HFFc6 (cell line): ENCODE measurements around the gene KIAA2012. TPM values are rescaled to one million over a fixed set of nuclear protein-coding genes. Genes with fewer than 3 reads are reported as not detected.
"Not testable (repeated sequence)": the region's sequence is repeated elsewhere in the genome, so short reads cannot be mapped to it uniquely, and the experiment has no call there.

ENCODE experiments used
- DNase-seq: peaks from one replicate; pipeline ENCODE4 v3.0.0-alpha.2; 2018
- H3K27ac Mint-ChIP-seq: 2 replicates; pipeline ENCODE4 v1.8.0; 2020; ENCODE audit warnings: mild to moderate bottlenecking, mixed read lengths
- H3K27me3 Mint-ChIP-seq: 2 replicates; pipeline ENCODE4 v1.8.0; 2021; ENCODE audit warnings: mild to moderate bottlenecking, moderate library complexity, mixed read lengths; ENCODE audit not compliant: insufficient read depth
- H3K36me3 Mint-ChIP-seq: 2 replicates; pipeline ENCODE4 v1.8.0; 2021; ENCODE audit warnings: low read depth, mixed read lengths
- H3K4me1 Mint-ChIP-seq: 2 replicates; pipeline ENCODE4 v1.8.0; 2020; ENCODE audit warnings: low read depth, mixed read lengths
- H3K4me3 Mint-ChIP-seq: 2 replicates; pipeline ENCODE4 v1.8.0; 2020; ENCODE audit warnings: mild to moderate bottlenecking, moderate library complexity, mixed read lengths
- H3K9me3 Mint-ChIP-seq: 2 replicates; pipeline ENCODE4 v1.8.0; 2020; ENCODE audit warnings: mild to moderate bottlenecking, mixed read lengths
- CTCF ChIP-seq: fragments of 200-600 bp; sonication (generic); IDR thresholded peaks from 2 replicates; pipeline ENCODE4 v1.5.0; 2021; ENCODE audit warnings: antibody characterized with exemption, mild to moderate bottlenecking
- total RNA-seq, 6 experiments: library from RNA; stranded (reverse); fragmentation: NEBNext Ultra II Directional; extraction: Animal tissue kit (Norgen Biotek cat#: 25700); gene quantifications; 2 replicates in 1 of 6; 3 replicates in 5 of 6; pipeline ENCODE4 v1.2.3, GENCODE V29; 2021

KIAA2012 gene
- total RNA-seq, 6 experiments from 2014 or later: 0.09 to 0.40 (median 0.26) TPM

- Mint-ChIP-seq H3K27me3 (peaks cover 3% of the 10 kb centered on the region; the same call in 1 of the 2 replicates), H3K4me3 (peak overlapping the region; percentile 51), H3K9me3 (no peaks in the 10 kb centered on the region), H3K36me3 (peaks cover 5% of the 10 kb centered on the region; the same call in 1 of the 2 replicates), H3K27ac (peak overlapping the region; percentile 55), H3K4me1 (peaks cover 75% of the 10 kb centered on the region)
- no peak for TF ChIP-seq CTCF
- peak; percentile 99 for DNase-seq
Observed at GRCh38 chr2:202135091-202135874, 62.2 kb downstream of the KIAA2012 start.

- H3K9me3 Mint-ChIP-seq: not testable (repeated sequence)
- H3K27ac Mint-ChIP-seq: peak overlapping the region; percentile 55
Observed at GRCh38 chr2:202136039-202136438, 63.0 kb downstream of the KIAA2012 start.

GRCh38 chr2:202136526-202136925, 63.5 kb downstream of the KIAA2012 start:
- no peak for DNase-seq
- Mint-ChIP-seq H3K4me1 (peaks cover 77% of the 10 kb centered on the region), H3K9me3 (no peaks in the 10 kb centered on the region), H3K27me3 (peaks cover 3% of the 10 kb centered on the region; the same call in 1 of the 2 replicates), H3K4me3 (no peak overlapping the region), H3K36me3 (peaks cover 2% of the 10 kb centered on the region; the same call in 1 of the 2 replicates), H3K27ac (no peak overlapping the region)
- no peak for TF ChIP-seq CTCF

More at GRCh38 chr2:202136039-202136438, 63.0 kb downstream of the KIAA2012 start:
- not testable (repeated sequence) for DNase-seq, H3K36me3 Mint-ChIP-seq, H3K27me3 Mint-ChIP-seq
- peaks cover 77% of the 10 kb centered on the region for H3K4me1 Mint-ChIP-seq
- peak overlapping the region; percentile 28; the same call in 1 of the 2 replicates for H3K4me3 Mint-ChIP-seq

GRCh38 chr2:202140522-202141252, 67.6 kb downstream of the KIAA2012 start:
- H3K27ac Mint-ChIP-seq: peak overlapping the region; percentile 72
- no peaks in the 10 kb centered on the region for H3K36me3 Mint-ChIP-seq
- no peak for TF ChIP-seq CTCF
- H3K4me3 Mint-ChIP-seq: peak overlapping the region; percentile 19; the same call in 1 of the 2 replicates
- DNase-seq: peak; percentile 69
- H3K9me3 Mint-ChIP-seq: no peaks in the 10 kb centered on the region
- peaks cover 56% of the 10 kb centered on the region for H3K4me1 Mint-ChIP-seq
- H3K27me3 Mint-ChIP-seq: peaks cover 2% of the 10 kb centered on the region; the same call in 1 of the 2 replicates

GRCh38 chr2:202141329-202141947, 68.4 kb downstream of the KIAA2012 start:
- no peak overlapping the region for H3K27ac Mint-ChIP-seq
- H3K9me3 Mint-ChIP-seq: no peaks in the 10 kb centered on the region
- TF ChIP-seq CTCF: no peak
- no peak overlapping the region for H3K4me3 Mint-ChIP-seq
- H3K36me3 Mint-ChIP-seq: no peaks in the 10 kb centered on the region
- peaks cover 2% of the 10 kb centered on the region; the same call in 1 of the 2 replicates for H3K27me3 Mint-ChIP-seq
- H3K4me1 Mint-ChIP-seq: peaks cover 49% of the 10 kb centered on the region
- no peak for DNase-seq
